A172 (cell line): ENCODE results near the gene CALHM3. TPM values are rescaled to one million over a fixed set of nuclear protein-coding genes. Genes with fewer than 3 reads are reported as not detected.
"Not testable (repeated sequence)": the region's sequence is repeated elsewhere in the genome, so short reads cannot be mapped to it uniquely, and the experiment has no call there.

ENCODE experiments used
- DNase-seq: peaks from one replicate; pipeline ENCODE4 v3.0.0-alpha.2; 2015; ENCODE audit warnings: low spot score
- total RNA-seq: library from RNA; depleted of rRNA; stranded (reverse); fragments of >200 nt; shearing (Covaris generic); gene quantifications from 2 replicates; pipeline ENCODE4 v1.2.3, GENCODE V29; 2014; rRNA removed

The CALHM3 gene
- total RNA-seq: 4.7 and 4.8 TPM in 2 replicates

- peak; percentile 82 for DNase-seq
Measured at GRCh38 chr10:103479135-103479534, at the start of gene CALHM3. Gene CALHM3, minus strand, starts transcription at chr10:103479240. Its CDS starts 208 bp downstream, at chr10:103479032.

- DNase-seq: no peak
Measured at GRCh38 chr10:103528549-103528948, 49.5 kb upstream of the CALHM3 start.

GRCh38 chr10:103527476-103527875 lies 48.4 kb upstream of the CALHM3 start:
- DNase-seq: peak; percentile 83

GRCh38 chr10:103525901-103526300 lies 46.9 kb upstream of the CALHM3 start:
- DNase-seq: no peak

- DNase-seq: no peak
Measured at GRCh38 chr10:103523683-103524082, 44.6 kb upstream of the CALHM3 start.

- not testable (repeated sequence) for DNase-seq
Measured at GRCh38 chr10:103522006-103522405, 43.0 kb upstream of the CALHM3 start.

- DNase-seq: no peak
Measured at GRCh38 chr10:103519798-103520197, 40.8 kb upstream of the CALHM3 start.

GRCh38 chr10:103517234-103518085 lies 38.4 kb upstream of the CALHM3 start:
- no peak for DNase-seq

GRCh38 chr10:103514244-103514643 lies 35.2 kb upstream of the CALHM3 start:
- DNase-seq: no peak

GRCh38 chr10:103513380-103514060 lies 34.5 kb upstream of the CALHM3 start:
- no peak for DNase-seq

- DNase-seq: no peak
Measured at GRCh38 chr10:103512591-103513379, 33.7 kb upstream of the CALHM3 start.

- DNase-seq: no peak
Measured at GRCh38 chr10:103512166-103512565, 33.1 kb upstream of the CALHM3 start.

- no peak for DNase-seq
Measured at GRCh38 chr10:103510791-103511752, 32.0 kb upstream of the CALHM3 start.

- DNase-seq: no peak
Measured at GRCh38 chr10:103510046-103510685, 31.1 kb upstream of the CALHM3 start.

- DNase-seq: no peak
Measured at GRCh38 chr10:103507235-103508191, 28.5 kb upstream of the CALHM3 start.

- no peak for DNase-seq
Measured at GRCh38 chr10:103506061-103506460, 27.0 kb upstream of the CALHM3 start.

- peak; percentile 99 for DNase-seq
Measured at GRCh38 chr10:103504181-103504783, 25.2 kb upstream of the CALHM3 start.

GRCh38 chr10:103503777-103504176 lies 24.7 kb upstream of the CALHM3 start:
- not testable (repeated sequence) for DNase-seq
